ENCODE data around the gene PPEF1.
"Not testable (repeated sequence)": the region's sequence is repeated elsewhere in the genome, so short reads cannot be mapped to it uniquely, and the experiment has no call there.

PPEF1 gene

DNA sequence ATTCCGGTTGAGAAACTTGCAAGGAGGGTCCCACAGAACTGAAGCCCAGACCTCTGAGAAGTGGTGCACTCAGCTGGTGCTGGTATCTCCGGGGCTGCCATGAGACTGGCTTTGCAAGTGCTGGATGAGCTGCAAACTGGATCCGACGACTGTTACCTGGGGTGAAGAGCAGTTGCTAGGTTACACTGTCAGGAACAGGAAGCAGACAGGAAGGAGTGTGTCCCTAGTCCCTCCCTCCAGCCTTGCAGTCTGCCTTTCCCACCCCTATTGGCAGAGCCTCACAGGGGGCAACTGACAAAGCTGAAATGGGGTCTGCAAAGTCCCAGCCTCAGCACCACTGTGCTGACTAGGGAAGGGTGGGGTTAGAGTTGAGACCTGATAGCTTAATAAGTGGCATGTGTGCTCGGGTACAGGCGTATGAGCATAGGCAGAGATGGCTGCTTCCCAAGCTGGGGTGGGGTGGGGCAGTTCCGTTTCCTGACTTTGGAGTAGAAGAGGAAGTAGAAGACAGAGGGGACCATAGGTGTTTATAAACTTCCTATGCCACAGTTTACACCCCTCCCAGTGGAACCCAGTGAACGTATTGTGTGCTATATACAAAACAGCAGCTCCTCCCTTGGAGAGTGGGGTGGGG, 18.0 kb downstream of the PPEF1 start:
- TF ChIP-seq, protein P1, sequence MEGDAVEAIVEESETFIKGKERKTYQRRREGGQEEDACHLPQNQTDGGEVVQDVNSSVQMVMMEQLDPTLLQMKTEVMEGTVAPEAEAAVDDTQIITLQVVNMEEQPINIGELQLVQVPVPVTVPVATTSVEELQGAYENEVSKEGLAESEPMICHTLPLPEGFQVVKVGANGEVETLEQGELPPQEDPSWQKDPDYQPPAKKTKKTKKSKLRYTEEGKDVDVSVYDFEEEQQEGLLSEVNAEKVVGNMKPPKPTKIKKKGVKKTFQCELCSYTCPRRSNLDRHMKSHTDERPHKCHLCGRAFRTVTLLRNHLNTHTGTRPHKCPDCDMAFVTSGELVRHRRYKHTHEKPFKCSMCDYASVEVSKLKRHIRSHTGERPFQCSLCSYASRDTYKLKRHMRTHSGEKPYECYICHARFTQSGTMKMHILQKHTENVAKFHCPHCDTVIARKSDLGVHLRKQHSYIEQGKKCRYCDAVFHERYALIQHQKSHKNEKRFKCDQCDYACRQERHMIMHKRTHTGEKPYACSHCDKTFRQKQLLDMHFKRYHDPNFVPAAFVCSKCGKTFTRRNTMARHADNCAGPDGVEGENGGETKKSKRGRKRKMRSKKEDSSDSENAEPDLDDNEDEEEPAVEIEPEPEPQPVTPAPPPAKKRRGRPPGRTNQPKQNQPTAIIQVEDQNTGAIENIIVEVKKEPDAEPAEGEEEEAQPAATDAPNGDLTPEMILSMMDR (IDR thresholded peaks at IDR 0.05): no peak
- DNase-seq (ENCODE audit: low spot score): no peak
- Histone ChIP-seq H3K27ac (no peak overlapping the region), H3K4me3 (no peak overlapping the region)

DNA sequence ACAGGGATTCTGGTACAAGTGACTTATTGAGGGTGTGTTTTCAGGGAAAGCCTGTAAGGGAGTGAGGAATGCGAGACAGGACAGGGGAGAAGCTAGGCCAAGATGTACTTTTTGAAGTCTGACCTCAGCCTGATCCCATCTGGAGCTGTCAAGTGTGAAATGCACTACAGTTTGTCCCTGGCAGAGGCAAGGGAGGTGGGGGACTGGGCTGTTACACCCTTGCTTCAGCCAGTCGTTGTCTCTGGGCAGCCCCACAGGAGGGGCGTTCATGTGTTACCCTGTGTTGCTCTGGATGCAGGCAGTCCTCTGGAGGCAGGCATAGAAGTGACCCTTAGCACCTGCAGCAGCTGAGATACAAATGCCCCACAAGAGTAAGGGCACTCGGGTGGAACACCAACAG, 25.8 kb downstream of the PPEF1 start:
- Histone ChIP-seq H3K27ac (no peak overlapping the region), H3K4me3 (no peak overlapping the region)
- no peak for DNase-seq (ENCODE audit: low spot score)
- TF ChIP-seq, protein P1 (IDR thresholded peaks at IDR 0.05): no peak

DNA sequence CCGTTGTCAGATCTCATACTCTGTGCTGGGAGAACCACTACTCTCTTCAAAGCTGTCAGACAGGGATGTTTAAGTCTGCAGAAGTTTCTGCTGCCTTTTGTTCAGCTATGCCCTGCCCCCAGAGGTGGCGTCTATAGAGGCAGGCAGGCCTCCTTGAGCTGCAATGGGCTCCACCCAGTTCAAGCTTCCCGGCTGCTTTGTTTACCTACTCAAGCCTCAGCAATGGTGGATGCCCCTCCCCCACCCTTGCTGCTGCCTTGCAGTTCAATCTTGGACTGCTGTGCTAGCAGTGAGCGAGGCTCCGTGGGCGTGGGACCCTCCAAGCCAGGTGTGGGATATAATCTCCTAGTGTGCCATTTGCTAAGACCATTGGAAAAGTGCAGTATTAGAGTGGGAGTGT, 32.2 kb downstream of the PPEF1 start:
- not testable (repeated sequence) for H3K4me3 ChIP-seq; H3K27ac ChIP-seq; DNase-seq (ENCODE audit: low spot score)

DNA sequence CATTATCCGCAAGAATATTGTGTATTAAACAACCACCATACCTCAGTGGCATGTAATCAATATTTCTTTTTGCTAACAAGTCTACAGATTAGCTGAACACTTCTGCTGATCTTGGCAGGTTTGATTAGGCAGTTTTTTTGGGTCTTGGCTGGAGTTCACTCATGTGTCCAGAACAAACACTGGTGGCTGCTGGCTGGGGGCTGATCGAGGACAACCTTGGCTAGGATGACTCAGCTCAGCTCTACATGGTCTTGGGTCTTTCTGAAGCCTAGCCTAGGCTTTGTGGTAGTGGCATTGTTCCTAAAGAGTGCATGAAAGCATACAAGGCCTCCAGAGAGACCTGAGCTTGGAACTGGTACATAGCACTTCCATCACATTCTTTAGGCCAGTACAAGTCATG, 41.1 kb downstream of the PPEF1 start:
- Histone ChIP-seq H3K27ac (no peak overlapping the region), H3K4me3 (no peak overlapping the region)
- TF ChIP-seq, protein P1 (IDR thresholded peaks at IDR 0.05): no peak
- no peak for DNase-seq (ENCODE audit: low spot score)

DNA sequence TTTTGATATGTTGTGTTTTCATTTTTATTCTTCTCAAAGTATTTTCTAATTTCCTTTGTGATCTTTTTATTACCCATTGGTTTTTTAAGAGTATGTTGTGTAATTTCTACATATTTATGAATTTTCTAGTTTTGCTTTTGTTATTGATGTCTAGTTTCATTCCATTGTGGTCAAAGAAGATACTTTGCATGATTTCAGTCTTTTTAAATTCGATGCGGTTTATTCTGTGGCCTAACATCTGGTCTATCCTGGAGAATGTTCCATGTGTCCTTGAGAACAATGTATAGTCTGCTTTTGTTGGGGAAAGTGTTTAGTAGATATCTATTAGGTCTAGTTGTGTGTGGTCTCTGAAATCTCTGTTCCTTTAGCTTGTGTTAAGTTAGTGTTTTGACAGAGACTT, 46.2 kb downstream of the PPEF1 start:
- TF ChIP-seq, protein P1 (IDR thresholded peaks at IDR 0.05): no peak
- H3K4me3 ChIP-seq: no peak overlapping the region
- DNase-seq (ENCODE audit: low spot score): no peak
- no peak overlapping the region for H3K27ac ChIP-seq

DNA sequence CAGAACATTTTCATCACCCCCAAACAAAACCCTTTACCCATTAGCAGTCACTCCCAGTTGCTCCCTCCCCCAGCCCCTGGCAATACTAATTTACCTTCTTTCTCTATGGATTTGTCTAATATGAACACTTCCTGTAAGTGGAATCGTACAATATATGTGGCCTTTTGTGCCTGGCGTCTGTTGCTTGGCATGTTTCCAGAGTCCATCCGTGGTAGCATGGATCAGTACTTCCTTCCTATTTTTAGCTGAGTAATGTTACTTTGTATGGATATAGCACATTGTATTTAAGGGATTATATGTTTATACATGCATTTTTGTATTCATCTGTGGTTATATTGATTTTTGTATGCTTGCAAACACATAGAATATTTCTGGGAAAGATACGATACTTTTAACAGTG, 48.2 kb downstream of the PPEF1 start:
- H3K4me3 ChIP-seq: no peak overlapping the region
- TF ChIP-seq, protein P1 (IDR thresholded peaks at IDR 0.05): no peak
- H3K27ac ChIP-seq: no peak overlapping the region
- no peak for DNase-seq (ENCODE audit: low spot score)

DNA sequence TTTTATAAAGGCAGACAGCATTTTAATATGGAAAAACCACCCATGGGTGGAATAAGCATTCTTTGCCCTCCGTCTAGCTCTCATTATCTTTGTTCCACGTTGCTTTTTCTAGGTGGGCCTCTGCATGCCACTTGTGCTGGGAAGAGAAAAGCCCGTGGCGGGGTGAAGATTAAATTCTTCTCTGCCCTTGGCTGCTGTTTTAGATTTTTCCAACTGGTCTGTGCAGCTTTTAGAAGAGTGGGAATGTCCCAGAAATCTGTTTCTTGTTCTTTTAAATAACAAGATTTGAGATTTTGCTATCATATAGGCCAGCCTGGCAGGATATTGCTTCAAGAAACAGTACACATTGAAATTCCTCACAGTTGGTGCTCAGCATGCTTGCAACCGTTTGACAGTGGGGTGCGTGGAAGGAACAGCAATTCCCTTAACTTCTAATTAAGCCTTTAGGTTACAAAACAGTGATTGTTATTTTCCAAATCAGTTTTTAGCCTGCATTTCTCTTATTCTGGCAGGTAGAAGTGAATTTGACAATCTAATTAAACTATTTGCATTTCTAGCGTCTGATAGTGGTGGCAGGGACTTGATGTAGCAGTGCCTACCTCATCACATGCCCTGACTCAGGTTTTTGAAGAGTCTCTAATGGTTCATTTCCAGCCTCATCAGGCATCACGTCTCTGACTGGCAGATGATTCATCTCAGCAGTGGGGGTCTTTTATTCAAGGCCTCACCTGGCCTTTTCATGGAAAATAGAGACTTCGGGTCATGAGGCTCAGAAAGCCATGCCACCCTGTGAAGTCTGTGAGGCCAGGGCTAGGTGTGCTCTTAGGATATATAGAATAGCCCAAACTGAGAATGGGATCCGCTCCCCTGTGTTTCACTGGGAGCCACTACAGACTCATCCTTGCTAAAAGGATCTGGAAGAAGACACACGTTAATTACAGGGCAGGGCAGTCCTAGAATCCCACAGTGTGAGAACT, 50.8 kb downstream of the PPEF1 start:
- TF ChIP-seq, protein P1 (IDR thresholded peaks at IDR 0.05): no peak
- DNase-seq (ENCODE audit: low spot score): no peak
- Histone ChIP-seq H3K27ac (no peak overlapping the region), H3K4me3 (no peak overlapping the region)

All from coronary artery (tissue), 2 donors.